Measurements from ENCODE around the gene SMARCAD1. TPM values are rescaled to one million over a fixed set of nuclear protein-coding genes. Genes with fewer than 3 reads are reported as not detected.
A peak's percentile ranks its signal among the peaks of the same experiment; 100 is the strongest.

Gene SMARCAD1, protein sequence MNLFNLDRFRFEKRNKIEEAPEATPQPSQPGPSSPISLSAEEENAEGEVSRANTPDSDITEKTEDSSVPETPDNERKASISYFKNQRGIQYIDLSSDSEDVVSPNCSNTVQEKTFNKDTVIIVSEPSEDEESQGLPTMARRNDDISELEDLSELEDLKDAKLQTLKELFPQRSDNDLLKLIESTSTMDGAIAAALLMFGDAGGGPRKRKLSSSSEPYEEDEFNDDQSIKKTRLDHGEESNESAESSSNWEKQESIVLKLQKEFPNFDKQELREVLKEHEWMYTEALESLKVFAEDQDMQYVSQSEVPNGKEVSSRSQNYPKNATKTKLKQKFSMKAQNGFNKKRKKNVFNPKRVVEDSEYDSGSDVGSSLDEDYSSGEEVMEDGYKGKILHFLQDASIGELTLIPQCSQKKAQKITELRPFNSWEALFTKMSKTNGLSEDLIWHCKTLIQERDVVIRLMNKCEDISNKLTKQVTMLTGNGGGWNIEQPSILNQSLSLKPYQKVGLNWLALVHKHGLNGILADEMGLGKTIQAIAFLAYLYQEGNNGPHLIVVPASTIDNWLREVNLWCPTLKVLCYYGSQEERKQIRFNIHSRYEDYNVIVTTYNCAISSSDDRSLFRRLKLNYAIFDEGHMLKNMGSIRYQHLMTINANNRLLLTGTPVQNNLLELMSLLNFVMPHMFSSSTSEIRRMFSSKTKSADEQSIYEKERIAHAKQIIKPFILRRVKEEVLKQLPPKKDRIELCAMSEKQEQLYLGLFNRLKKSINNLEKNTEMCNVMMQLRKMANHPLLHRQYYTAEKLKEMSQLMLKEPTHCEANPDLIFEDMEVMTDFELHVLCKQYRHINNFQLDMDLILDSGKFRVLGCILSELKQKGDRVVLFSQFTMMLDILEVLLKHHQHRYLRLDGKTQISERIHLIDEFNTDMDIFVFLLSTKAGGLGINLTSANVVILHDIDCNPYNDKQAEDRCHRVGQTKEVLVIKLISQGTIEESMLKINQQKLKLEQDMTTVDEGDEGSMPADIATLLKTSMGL
- total RNA-seq (10 to 100 TPM; 37.2 TPM), polyA plus RNA-seq (11.3 TPM)

- DNase-seq, result peak; percentile 73 to 91 (median 89)
- Histone ChIP-seq H3K27ac (ENCODE audit: low read depth, low read length) (peak within 1 kb of the TSS; percentile 90), H3K27me3 (ENCODE audit: insufficient read depth, low read length, poor library complexity, severe bottlenecking) (no peaks in the 10 kb centered on the region), H3K9me3 (ENCODE audit: low read length) (no peaks in the 10 kb centered on the region), H3K4me1 (ENCODE audit: insufficient read depth, low read length) (peaks cover 19% of the 10 kb centered on the region), H3K36me3 (ENCODE audit: insufficient read depth, low read length) (peaks cover 4% of the 10 kb centered on the region), H3K4me3 (ENCODE audit: low read length) (peak within 1 kb of the TSS; percentile 75)
- ChIA-PET CTCF (no interaction called here), POLR2A (interaction anchor here (0.6 kb wide), 1 partner anchor 81 kb away, joined by 5 read pairs; no protein-coding TSS in a partner anchor)
- peaks cover 0 to 37% (median 11%) of the 10 kb centered on the region in 3 donors for H3K36me3 Mint-ChIP-seq
- peaks cover 2 to 17% of the 10 kb centered on the region in 2 donors for H3K27me3 Mint-ChIP-seq
- peaks cover 0 to 4% (median 2%) of the 10 kb centered on the region in 5 donors for H3K9me3 Mint-ChIP-seq
- H3K4me1 Mint-ChIP-seq, result peaks cover 40 to 54% (median 50%) of the 10 kb centered on the region in 3 donors
- peak within 1 kb of the TSS; percentile 97 to 100 (median 99) for H3K27ac Mint-ChIP-seq
- peak within 1 kb of the TSS; percentile 89 to 99 (median 97) for H3K4me3 Mint-ChIP-seq
Measured at GRCh38 chr4:94207469-94208224, at the start of gene SMARCAD1. TSS of gene SMARCAD1 (plus strand) at chr4:94207865. CDS start at chr4:94208395, 530 bp downstream.

DNA sequence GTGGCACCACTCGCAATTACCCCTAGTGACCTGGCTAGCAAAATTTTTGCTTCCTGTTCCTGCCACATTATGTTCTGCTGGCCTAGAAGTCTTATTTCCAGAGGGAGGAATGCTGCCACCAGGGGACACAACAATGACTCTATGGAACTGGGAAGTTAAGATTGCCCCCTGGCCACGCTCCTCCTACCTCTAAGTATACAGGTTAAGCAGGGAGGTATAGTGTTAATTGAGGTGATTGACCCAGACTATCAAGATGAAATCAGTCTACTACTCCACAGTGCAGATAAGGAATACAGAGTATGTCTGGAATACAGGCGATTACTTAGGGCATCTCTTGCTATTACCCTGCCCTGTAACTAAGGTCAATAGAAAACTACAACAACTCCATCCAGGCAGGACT, 48.8 kb upstream of the SMARCAD1 start:
- POLR2A ChIA-PET, result no interaction called here
- CTCF ChIA-PET, result no interaction called here
- Mint-ChIP-seq H3K27me3 (peaks cover 5% of the 10 kb centered on the region in 2 donors), H3K4me1 (peaks cover 0 to 3% (median 2%) of the 10 kb centered on the region in 3 donors), H3K27ac (no peak overlapping the region), H3K36me3 (no peaks in the 10 kb centered on the region), H3K4me3 (no peak overlapping the region), H3K9me3 (peaks cover 0 to 4% (median 1%) of the 10 kb centered on the region in 5 donors)
- H3K4me1 ChIP-seq (ENCODE audit: insufficient read depth, low read length), result no peaks in the 10 kb centered on the region
- H3K4me3 ChIP-seq (ENCODE audit: low read length), result no peak overlapping the region
- H3K36me3 ChIP-seq (ENCODE audit: insufficient read depth, low read length), result no peaks in the 10 kb centered on the region
- H3K9me3 ChIP-seq (ENCODE audit: low read length), result no peaks in the 10 kb centered on the region
- H3K27ac ChIP-seq (ENCODE audit: low read depth, low read length), result no peak overlapping the region
- H3K27me3 ChIP-seq (ENCODE audit: insufficient read depth, low read length, poor library complexity, severe bottlenecking), result no peaks in the 10 kb centered on the region
- DNase-seq, result no peak

- no peak overlapping the region for H3K4me3 ChIP-seq (ENCODE audit: low read length)
- H3K4me3 Mint-ChIP-seq, result no peak overlapping the region
- H3K9me3 Mint-ChIP-seq, result peaks cover 0 to 4% (median 1%) of the 10 kb centered on the region in 5 donors
- H3K36me3 Mint-ChIP-seq, result no peaks in the 10 kb centered on the region
- H3K36me3 ChIP-seq (ENCODE audit: insufficient read depth, low read length), result no peaks in the 10 kb centered on the region
- no peaks in the 10 kb centered on the region for H3K27me3 ChIP-seq (ENCODE audit: insufficient read depth, low read length, poor library complexity, severe bottlenecking)
- no peaks in the 10 kb centered on the region for H3K4me1 ChIP-seq (ENCODE audit: insufficient read depth, low read length)
- POLR2A ChIA-PET, result no interaction called here
- no peak overlapping the region for H3K27ac Mint-ChIP-seq
- no peak overlapping the region for H3K27ac ChIP-seq (ENCODE audit: low read depth, low read length)
- H3K9me3 ChIP-seq (ENCODE audit: low read length), result no peaks in the 10 kb centered on the region
- peaks cover 0 to 2% of the 10 kb centered on the region in 2 donors for H3K27me3 Mint-ChIP-seq
- H3K4me1 Mint-ChIP-seq, result peaks cover 0 to 3% (median 2%) of the 10 kb centered on the region in 3 donors
- no peak for DNase-seq
- CTCF ChIA-PET, result interaction anchor here (0.7 kb wide), 1 partner anchor 337 kb away, joined by 3 read pairs; no protein-coding TSS in a partner anchor
Measured at GRCh38 chr4:94159790-94160189, 47.9 kb upstream of the SMARCAD1 start.

- POLR2A ChIA-PET, result no interaction called here
- peaks cover 0 to 4% (median 1%) of the 10 kb centered on the region in 5 donors for H3K9me3 Mint-ChIP-seq
- no peak overlapping the region for H3K4me3 Mint-ChIP-seq
- H3K9me3 ChIP-seq (ENCODE audit: low read length), result no peaks in the 10 kb centered on the region
- H3K36me3 Mint-ChIP-seq, result no peaks in the 10 kb centered on the region
- H3K27ac Mint-ChIP-seq, result no peak overlapping the region
- no peaks in the 10 kb centered on the region for H3K36me3 ChIP-seq (ENCODE audit: insufficient read depth, low read length)
- H3K27me3 Mint-ChIP-seq, result peaks cover 0 to 2% of the 10 kb centered on the region in 2 donors
- no peak for DNase-seq
- no peak overlapping the region for H3K27ac ChIP-seq (ENCODE audit: low read depth, low read length)
- H3K4me1 ChIP-seq (ENCODE audit: insufficient read depth, low read length), result no peaks in the 10 kb centered on the region
- CTCF ChIA-PET, result interaction anchor here (0.7 kb wide), 1 partner anchor 338 kb away, joined by 3 read pairs; no protein-coding TSS in a partner anchor
- no peak overlapping the region for H3K4me3 ChIP-seq (ENCODE audit: low read length)
- H3K4me1 Mint-ChIP-seq, result peaks cover 0 to 3% (median 2%) of the 10 kb centered on the region in 3 donors
- no peaks in the 10 kb centered on the region for H3K27me3 ChIP-seq (ENCODE audit: insufficient read depth, low read length, poor library complexity, severe bottlenecking)
Measured at GRCh38 chr4:94160774-94161173, 46.9 kb upstream of the SMARCAD1 start.

DNA sequence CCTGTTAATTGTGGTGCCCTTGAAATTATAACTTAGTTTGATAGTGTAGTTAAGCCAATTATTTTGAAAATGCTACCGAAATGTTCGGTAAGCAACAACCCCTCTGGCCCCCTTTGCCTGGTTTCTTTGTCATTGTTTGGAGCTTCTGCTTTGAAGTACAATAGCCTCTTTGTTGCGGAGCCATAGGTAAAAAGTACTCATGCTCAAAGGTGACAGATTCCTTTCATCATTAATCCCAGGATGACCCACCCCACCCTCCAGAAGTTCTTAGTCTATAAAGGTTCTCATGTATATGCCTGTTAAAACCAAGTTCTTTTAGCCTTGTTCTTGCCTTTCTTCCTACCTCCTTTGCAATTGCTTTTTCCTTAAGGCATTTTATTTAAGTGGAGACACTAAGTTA, 42.4 kb upstream of the SMARCAD1 start:
- Mint-ChIP-seq H3K27ac (no peak overlapping the region), H3K27me3 (peaks cover 0 to 3% of the 10 kb centered on the region in 2 donors), H3K4me3 (no peak overlapping the region), H3K36me3 (no peaks in the 10 kb centered on the region), H3K4me1 (peaks cover 0 to 3% (median 2%) of the 10 kb centered on the region in 3 donors), H3K9me3 (peaks cover 0 to 4% (median 2%) of the 10 kb centered on the region in 5 donors)
- no peak overlapping the region for H3K27ac ChIP-seq (ENCODE audit: low read depth, low read length)
- no peak for DNase-seq
- H3K27me3 ChIP-seq (ENCODE audit: insufficient read depth, low read length, poor library complexity, severe bottlenecking), result no peaks in the 10 kb centered on the region
- H3K36me3 ChIP-seq (ENCODE audit: insufficient read depth, low read length), result no peaks in the 10 kb centered on the region
- ChIA-PET CTCF (no interaction called here), POLR2A (no interaction called here)
- H3K4me1 ChIP-seq (ENCODE audit: insufficient read depth, low read length), result no peaks in the 10 kb centered on the region
- no peak overlapping the region for H3K4me3 ChIP-seq (ENCODE audit: low read length)
- H3K9me3 ChIP-seq (ENCODE audit: low read length), result no peaks in the 10 kb centered on the region

DNA sequence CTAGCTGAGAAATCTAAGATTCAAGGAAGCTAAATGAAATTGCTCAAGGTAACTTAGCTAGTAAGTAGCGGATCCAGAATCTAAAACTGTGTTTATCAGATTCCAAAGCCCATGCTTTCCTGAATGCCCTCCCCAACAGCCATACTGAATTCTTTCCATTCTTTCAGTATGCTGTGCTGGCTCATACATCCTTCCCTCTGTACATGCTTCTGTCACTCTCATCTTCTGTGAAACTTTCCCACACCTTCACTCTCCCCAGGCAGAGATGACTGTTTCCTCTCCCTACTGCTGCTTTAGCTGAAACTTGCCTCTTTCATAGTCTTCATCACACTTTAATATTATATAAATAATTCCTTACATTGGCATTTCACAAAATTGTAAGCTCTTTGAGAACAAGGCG, 39.3 kb upstream of the SMARCAD1 start:
- peaks cover 0 to 2% (median 0%) of the 10 kb centered on the region in 3 donors for H3K36me3 Mint-ChIP-seq
- Histone ChIP-seq H3K36me3 (ENCODE audit: insufficient read depth, low read length) (no peaks in the 10 kb centered on the region), H3K27ac (ENCODE audit: low read depth, low read length) (no peak overlapping the region), H3K27me3 (ENCODE audit: insufficient read depth, low read length, poor library complexity, severe bottlenecking) (no peaks in the 10 kb centered on the region), H3K9me3 (ENCODE audit: low read length) (no peaks in the 10 kb centered on the region), H3K4me1 (ENCODE audit: insufficient read depth, low read length) (no peaks in the 10 kb centered on the region), H3K4me3 (ENCODE audit: low read length) (no peak overlapping the region)
- no peak overlapping the region for H3K4me3 Mint-ChIP-seq
- DNase-seq, result no peak
- ChIA-PET CTCF (no interaction called here), POLR2A (no interaction called here)
- H3K27me3 Mint-ChIP-seq, result peaks cover 4 to 10% of the 10 kb centered on the region in 2 donors
- no peak overlapping the region for H3K27ac Mint-ChIP-seq
- H3K4me1 Mint-ChIP-seq, result no peaks in the 10 kb centered on the region
- peaks cover 0 to 5% (median 3%) of the 10 kb centered on the region in 5 donors for H3K9me3 Mint-ChIP-seq

DNA sequence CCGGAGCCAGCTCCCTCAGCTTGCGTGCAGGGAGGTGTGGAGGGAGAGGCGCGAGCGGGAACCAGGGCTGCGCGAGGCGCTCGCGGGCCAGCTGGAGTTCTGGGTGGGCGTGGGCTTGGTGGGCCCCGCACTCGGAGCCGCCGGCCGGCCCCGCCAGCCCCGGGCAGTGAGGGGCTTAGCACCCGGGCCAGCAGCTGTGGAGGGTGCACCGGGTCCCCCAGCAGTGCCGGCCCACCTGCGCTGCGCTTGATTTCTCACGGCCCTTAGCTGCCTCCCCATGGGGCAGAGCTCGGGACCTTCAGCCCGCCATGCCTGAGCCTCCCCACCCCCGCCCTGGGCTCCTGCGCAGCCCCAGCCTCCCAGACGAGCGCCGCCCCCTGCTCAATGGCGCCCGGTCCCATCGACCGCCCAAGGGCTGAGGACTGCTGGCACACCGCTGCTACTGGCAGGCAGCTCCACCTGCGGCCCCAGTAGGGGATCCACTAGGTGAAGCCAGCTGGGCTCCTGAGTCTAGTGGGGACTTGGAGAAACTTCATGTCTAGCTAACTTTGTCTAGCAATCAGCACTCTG, 37.8 kb upstream of the SMARCAD1 start:
- no peaks in the 10 kb centered on the region for H3K4me1 Mint-ChIP-seq

More for the DNA sequence above, 37.8 kb upstream of the SMARCAD1 start:
- DNase-seq, result no peak
- H3K27ac ChIP-seq (ENCODE audit: low read depth, low read length), result no peak overlapping the region
- ChIA-PET POLR2A (no interaction called here), CTCF (no interaction called here)
- H3K27me3 ChIP-seq (ENCODE audit: insufficient read depth, low read length, poor library complexity, severe bottlenecking), result no peaks in the 10 kb centered on the region
- Mint-ChIP-seq H3K9me3 (peaks cover 0 to 5% (median 3%) of the 10 kb centered on the region in 5 donors), H3K27ac (no peak overlapping the region), H3K4me3 (no peak overlapping the region), H3K27me3 (peaks cover 4 to 10% of the 10 kb centered on the region in 2 donors), H3K36me3 (peaks cover 0 to 2% (median 0%) of the 10 kb centered on the region in 3 donors)
- no peaks in the 10 kb centered on the region for H3K36me3 ChIP-seq (ENCODE audit: insufficient read depth, low read length)
- H3K4me3 ChIP-seq (ENCODE audit: low read length), result no peak overlapping the region
- no peaks in the 10 kb centered on the region for H3K4me1 ChIP-seq (ENCODE audit: insufficient read depth, low read length)
- H3K9me3 ChIP-seq (ENCODE audit: low read length), result no peaks in the 10 kb centered on the region

Measured in CD8-positive, alpha-beta memory T cell (primary cell).